Activated CD4-positive, CD25-positive, alpha-beta regulatory T cell treated with anti-CD3 and anti-CD28 coated beads, Interleukin-2, amount 50 U/mL, for 24 hours (primary cell): Measurements from ENCODE around the gene SCGB2B2.
"Not testable (repeated sequence)": the region's sequence is repeated elsewhere in the genome, so short reads cannot be mapped to it uniquely, and the experiment has no call there.

Source experiments
- ATAC-seq, 2 donors: fragments of 150-1000 bp; cut with Tn5 transposase; one replicate each; pipeline ENCODE4 v1.10.0; 2021; ENCODE audit warnings: mild to moderate bottlenecking in 1 of 2, moderate library complexity in 1 of 2

SCGB2B2 gene

DNA sequence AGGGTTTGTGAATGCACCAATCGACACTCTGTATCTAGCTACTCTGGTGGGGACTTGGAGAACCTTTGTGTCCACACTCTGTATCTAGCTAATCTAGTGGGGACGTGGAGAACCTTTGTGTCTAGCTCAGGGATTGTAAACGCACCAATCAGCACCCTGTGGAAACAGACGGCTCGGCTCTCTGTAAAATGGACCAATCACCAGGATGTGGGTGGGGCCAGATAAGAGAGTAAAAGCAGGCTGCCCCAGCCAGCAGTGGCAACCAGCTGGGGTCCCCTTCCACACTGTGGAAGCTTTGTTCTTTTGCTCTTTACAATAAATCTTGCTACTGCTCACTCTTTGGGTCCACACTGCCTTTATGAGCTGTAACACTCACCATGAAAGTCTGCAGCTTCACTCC is 8.3 kb downstream of the SCGB2B2 start:
- not testable (repeated sequence) for ATAC-seq

DNA sequence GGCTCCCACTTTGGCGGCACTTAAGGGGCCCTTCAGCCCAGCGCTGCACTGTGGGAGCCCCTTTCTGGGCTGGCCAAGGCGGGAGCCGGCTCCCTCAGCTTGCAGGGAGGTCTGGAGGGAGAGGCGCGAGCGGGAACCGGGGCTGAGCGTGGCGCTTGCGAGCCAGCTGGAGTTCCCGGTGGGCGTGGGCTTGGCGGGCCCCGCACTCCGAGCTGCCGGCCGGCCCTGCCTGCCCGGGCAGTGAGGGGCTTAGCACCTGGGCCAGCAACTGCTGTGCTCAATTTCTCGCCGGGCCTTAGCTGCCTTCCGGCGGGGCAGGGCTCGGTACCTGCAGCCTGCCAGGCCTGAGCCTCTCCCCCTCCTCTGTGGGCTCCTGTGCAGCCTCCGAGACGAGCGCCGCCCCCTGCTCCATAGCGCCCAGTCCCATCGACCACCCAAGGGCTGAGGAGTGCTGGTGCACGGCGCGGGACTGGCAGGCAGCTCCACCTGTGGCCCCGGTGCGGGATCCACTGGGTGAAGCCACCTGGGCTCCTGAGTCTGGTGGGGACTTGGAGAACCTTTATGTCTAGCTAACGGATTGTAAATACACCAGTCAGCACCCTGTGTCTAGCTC is 8.8 kb downstream of the SCGB2B2 start:
- not testable (repeated sequence) for ATAC-seq

DNA sequence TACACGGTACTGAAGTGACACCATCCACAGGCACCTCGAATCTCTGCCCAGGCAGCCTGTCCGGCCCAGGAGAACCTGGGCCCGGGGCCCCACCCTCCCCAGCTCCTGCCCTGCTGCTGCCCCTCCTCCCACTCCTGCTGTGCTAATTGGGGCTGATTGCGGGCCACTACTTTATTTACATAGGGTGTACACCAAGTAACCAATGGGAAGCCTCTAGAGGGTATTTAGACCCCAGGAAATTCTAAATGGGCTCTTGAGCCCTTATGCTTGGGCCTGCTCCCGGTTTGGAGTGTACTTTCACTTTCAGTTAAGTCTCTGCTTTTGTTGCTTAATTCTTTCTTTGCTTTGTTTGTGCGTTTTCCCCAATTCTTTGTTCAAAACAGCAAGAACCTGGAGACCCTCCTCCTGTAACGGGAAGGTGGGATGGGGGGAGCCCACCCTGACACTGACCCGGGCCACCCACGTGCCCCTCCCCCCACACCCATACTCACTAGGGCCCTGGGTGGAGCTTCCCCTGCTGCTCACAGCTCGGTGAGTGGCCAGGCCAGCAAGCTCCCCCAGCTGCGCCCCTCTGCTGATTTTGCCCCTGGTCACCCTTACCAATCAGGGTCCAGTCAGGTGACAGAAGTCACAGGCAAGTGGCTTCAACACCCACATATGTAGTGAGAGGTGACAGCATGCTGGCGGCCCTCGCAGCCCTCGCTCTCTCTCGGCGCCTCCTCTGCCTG is 9.4 kb downstream of the SCGB2B2 start:
- no peak for ATAC-seq

DNA sequence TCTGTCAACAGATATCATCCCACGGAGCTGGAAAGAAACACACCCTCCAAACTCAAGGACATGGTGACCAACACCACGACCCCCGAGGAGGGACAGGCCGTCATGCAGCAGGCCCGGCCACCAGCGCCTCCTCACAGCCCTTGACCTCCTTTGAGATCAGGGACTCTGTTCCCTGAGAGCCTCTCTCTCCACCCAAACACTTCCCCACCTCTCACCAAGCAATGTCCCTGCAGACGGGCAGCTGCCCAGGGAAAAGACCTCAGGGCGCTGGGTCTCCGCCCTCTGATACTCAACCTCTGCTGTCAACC is 10.0 kb downstream of the SCGB2B2 start:
- ATAC-seq: no peak

DNA sequence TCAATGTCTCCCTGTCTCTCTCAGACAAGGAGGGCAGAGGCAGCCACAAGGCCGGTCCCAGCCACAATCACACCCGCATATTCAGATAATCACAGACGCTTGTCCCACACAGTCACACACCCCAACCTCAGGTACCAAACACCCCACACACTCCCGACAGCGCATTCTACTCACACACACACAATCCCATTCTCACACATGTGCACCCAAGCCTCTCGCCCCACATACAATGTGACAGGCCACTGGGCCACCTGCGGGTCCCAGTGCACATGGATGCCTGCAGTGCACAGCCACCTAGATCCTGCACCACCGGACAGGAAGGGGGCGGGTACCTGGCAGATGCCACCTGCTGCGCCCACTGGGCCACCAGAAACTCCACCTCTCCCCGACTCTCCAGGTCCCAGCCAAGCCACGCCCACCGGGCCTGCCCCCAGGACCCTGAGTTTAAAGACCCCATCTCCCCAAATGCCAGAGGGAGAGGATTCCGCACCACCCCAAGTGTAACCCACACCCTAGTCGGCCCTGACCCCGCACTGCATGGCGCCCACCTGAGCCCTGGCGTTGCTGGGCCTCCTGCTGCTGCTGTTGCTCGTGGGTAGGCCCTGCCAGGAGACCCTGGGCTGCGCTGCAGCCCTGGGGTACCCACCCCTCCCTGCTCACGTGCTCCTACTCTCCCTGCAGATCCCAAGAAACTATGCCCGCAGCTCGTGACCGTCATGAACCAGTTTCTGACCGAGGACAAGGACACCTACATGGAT is 10.6 kb downstream of the SCGB2B2 start:
- ATAC-seq: no peak

DNA sequence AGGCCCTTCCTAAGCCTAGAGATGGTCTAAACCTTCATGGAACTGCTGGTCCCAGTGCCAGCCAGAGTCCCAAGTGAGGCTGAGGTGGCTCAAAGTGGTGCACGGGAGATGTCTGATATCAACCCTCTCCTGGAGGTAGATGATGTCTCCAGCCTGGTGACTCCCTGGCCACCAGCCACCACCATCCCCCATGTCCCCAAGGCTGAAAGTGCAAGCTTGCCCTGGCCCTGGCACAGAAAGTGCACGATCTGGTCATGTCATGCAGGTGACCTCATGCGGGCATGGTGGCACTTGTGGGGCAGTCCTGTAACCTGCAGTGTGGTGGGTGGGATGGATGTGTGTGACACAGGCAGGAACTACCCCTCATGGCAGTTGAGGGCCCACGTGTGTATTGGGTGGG is 11.7 kb downstream of the SCGB2B2 start:
- ATAC-seq: not testable (repeated sequence)

DNA sequence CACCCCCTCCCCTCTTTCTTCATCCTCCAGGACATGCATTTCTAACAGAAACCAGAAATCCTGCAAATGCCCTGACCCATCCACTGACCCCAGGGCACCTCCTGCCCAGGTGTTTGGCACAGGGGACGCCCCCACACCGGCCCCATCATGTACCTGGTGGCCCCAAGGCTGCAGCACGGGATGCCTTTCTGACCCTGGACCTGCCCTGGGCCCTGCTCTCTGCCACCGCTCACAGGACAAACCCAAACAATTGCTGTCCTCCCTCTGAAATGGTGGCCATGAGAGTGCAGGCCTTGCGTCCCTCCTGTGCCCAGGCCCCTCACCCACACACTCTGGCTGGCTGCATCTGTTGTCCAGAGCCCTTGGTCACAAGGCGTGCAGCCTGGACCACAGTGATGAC is 12.1 kb downstream of the SCGB2B2 start:
- ATAC-seq: no peak

DNA sequence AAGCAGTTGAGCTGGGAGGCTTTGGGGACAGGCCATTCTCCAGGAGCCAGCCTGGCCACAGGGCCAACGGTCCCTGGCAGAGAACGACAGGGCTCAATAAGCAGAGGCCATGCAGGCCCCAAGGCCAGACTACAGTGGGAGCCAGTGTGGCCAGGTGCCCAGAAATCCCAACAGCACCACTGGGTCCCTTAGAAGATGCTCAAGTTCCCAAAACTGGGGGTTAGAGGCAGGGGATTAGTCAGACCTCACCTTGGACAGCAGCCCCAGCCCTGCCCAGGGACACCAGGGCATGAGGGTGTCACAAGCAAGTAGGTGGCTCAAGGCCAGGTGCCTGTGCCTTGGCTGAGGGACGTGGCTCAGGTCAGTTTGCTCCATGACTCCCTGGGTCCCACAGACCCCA is 12.8 kb downstream of the SCGB2B2 start:
- ATAC-seq: no peak

DNA sequence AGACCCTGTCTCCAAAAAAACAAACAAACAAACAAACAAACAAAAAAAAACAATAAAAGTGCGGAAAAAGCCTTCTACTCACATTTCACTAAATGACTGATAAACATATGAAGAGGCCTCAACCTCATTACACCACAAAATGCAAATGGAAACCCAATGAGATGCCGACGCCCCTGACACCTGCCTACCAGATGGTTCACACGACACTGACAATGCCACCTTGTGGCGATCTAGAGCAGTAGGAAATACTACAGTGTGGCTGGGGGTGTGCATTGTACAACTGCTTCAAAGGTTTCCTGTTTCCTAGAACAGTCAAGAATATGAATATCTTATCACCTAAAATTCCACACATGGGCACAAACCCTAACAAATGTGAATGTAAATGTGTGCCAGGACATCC is 14.0 kb downstream of the SCGB2B2 start:
- peak; percentile 83 to 90 for ATAC-seq

DNA sequence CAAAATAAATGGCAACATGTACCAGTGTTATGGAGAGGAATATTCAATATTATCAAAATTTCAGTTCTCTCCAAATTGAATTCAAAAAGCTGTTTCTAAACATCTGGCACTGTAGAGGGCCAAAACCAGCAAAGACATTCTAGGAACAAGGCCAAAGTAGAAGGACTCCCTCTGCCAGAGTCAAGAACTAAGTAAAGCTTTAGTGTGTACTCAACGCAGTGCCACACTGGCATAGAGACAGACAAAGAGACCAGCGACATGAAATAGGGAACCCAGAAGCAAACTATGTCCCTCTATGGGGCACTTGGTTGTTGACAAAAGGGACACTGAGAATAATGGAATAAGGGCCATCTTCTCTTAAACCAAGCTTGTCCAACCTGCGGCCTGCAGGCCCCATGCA is 15.6 kb downstream of the SCGB2B2 start:
- no peak for ATAC-seq

DNA sequence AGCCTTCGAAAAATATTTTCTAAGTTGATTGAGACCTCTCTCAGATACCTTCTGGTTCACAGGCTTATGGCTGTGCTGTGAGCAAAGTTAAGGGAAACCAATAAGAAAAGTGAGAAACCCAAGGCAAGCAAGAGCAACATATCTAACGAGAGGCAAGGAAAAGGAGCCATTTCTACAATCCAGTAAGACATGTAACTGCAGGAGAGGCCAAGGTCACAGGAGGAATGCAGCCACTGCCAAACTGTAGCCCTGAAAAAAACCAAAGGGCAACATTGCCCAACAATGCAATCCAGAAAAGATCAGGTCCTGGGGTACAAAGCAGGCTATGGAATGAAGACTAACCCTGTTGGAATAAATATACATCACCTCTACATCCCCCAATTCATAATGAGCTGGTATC is 21.3 kb downstream of the SCGB2B2 start:
- no peak for ATAC-seq

DNA sequence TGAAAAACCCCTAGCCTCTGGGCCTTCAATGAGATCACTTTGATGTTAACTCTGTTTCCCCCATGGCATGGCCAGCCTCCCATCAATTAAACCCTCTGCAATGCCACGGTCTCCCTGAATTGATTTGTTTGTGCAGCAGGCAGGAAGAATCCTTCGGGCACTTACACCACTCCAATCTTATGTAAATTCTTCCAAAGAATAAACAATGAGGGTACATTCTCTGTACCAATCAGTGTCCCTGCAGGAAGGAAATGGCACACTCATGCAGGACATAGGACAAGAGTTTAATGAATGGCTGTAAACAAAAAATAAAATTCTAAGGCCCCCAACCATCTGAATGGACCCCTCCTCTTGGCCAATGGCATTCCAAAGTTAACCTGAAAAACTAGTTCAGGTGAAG is 22.2 kb downstream of the SCGB2B2 start:
- no peak for ATAC-seq

DNA sequence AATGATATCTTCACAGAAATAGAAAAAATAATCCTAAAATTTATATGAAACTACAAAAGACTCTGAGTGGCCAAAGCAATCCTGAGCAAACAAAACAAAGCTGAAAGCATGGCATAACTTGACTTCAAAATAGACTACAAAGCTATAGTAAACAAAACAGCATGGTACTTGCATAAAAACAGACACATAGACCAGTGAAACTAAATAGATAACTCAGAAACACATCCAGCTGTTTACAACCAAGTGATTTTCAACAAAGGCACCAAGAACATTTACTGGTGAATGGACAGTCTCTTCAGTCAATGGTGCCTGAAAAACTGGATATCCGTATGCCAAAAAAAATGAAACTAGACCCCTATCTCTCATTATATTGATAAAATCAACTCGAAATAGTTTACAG is 25.2 kb downstream of the SCGB2B2 start:
- ATAC-seq: no peak

DNA sequence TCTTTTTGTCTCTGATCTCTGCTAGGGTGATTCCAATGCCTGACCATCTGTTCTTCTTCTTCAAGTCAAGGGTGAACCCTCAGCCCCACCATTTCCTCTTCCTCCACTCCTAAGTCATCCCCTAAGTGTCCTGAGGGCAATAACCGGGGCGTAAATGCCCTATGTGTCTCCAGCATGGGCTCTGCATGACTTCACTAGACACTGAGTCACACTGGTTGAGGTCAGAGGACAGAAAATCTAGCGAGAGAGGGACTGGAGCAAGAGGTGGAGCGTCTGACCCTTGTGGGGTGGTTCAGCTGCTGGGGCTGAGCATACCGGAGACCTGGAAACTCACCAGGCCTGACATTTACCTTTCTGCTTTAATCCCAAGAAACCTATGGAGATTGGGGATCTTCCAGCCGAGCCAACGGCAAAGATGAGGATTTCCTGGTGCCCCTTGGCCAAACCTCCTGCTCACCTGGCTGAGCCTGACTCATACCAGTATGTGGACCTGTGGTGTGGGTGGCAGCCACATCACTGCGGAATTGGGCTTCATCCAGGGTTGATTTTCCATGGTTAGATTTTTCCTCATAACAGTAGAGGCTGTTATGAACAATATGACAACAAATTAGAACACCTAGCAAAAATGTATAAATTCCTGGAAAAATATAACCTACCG is 26.9 kb downstream of the SCGB2B2 start:
- ATAC-seq: no peak

DNA sequence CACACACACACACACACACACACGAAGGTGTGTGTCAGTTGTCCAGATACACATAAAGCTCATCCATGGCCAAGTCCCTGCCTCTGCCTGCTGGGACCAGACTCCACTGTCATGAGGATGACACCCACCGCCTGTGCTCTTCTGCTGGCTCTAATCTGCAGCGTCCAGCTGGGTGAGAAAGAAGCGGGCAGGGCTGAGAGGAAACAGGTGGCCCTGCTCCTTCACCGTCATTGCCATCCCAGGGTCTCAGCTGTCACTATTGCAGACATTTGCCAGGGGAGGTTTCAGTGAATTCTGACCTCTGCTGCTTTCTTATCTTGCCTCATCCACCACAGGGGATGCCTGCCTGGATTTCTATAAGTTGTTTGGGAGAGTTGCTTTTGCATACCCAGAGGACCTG is 31.4 kb downstream of the SCGB2B2 start:
- no peak for ATAC-seq

DNA sequence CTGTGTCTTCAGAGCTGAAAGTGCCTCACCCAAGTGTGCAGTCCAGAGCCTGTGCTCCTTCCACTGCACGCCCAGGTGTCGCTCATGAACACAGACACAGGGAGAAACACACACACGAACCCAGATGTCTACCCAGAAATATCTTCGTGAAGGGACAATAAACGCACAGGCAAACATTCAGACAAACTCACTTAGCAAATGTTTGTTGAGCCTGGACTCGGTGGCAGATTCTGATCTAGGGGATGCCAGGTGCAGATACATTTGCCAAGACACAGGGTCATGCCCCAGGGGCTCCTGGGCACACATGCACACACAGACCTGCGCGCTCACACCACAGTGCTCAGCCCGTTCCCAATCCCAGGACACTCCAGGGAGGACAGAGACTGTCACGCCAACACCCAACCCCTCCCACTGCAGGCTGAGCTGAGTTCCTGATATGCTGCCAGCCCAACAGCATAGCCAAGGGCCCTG is 31.9 kb downstream of the SCGB2B2 start:
- no peak for ATAC-seq

DNA sequence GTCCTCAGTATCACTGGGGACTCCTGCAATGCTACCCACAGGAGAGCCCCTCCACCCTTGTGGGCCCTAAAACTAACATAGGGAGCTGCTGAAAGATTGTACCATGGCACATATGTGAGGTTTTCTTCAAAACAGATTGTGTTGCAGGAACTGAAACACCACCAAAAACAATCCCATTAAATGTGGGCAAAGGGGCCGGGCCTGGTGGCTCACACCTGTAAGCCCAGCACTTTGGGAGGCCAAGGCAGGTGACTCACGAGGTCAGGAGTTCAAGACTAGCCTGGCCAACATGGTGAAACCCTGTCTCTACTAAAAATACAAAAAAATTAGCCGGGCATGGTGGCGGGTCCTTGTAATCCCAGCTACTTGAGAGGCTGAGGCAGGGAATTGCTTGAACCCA is 34.7 kb downstream of the SCGB2B2 start:
- ATAC-seq: no peak

DNA sequence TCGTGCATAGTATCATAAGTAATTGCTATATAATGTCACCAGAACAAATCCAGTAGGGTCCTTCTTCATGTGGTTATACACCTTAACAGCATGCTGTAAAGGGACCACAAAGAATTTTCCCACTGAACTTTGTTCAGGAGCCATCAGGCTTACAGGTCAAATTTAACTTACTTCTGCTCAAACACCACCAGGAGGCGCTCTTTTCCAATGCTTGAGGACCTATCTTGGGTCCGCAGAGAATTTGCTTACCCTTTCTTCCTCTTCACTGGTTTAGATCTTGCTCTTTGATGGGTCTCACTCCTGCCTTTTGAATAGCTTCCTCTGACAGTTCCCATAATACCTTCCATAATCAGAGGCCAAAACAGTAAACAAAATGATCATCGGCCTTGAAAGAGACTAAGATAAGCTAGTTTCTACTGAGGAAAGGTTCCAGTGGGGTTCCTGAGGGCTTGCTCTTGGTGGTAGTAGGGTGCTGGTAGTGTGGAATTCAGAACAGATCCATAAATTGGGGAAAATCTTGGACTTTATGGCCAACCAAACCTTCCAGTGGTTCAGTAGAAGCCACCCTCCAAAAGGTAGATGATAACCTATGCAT is 37.4 kb downstream of the SCGB2B2 start:
- ATAC-seq: peak; percentile 27 to 35

DNA sequence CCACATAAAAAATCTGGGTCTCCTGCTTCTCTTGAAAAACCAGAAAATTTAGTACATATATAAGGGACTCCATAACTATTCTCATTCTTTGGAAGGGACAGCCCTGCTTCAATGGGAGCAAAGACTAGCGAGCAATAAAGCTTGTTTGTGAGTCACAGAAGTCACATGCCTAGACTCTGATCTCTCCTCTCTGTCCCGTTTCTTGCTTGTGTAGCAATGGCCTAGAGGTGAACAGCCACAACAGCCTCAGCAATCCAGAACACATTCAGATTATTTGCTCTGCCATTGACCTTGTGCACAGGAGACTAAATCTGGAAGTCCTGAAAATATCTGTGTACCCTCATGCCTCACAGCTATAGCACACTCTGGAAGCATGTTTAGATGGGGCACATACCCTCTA is 43.2 kb downstream of the SCGB2B2 start:
- ATAC-seq: no peak
